HUDEP-2 (cell line): Measurements from ENCODE around the gene SEPTIN12.
A peak's percentile ranks its signal among the peaks of the same experiment; 100 is the strongest.

Experiments used
- DNase-seq, 76 experiments: peaks; one replicate each; lab custom pipeline; 2025; ENCODE audit not compliant: unreplicated experiment in 76 of 76; lab: John Stamatoyannopoulos, UW

Gene SEPTIN12

GRCh38 chr16:4787627-4788482 lies at the start of gene SEPTIN12:
TSS of gene SEPTIN12 (minus strand) at chr16:4788345. CDS start at chr16:4787645, 700 bp downstream.
- no peak for DNase-seq

- no peak for DNase-seq
Measured at GRCh38 chr16:4836727-4837126, 48.6 kb upstream of the SEPTIN12 start.

- no peak for DNase-seq
Measured at GRCh38 chr16:4833584-4833983, 45.4 kb upstream of the SEPTIN12 start.

- no peak for DNase-seq
Measured at GRCh38 chr16:4832698-4833343, 44.7 kb upstream of the SEPTIN12 start.

- no peak for DNase-seq
Measured at GRCh38 chr16:4831616-4832015, 43.5 kb upstream of the SEPTIN12 start.

- DNase-seq, result peak in 1 of 76 experiments; percentile 3
Measured at GRCh38 chr16:4830408-4830807, 42.3 kb upstream of the SEPTIN12 start.

GRCh38 chr16:4828567-4829321 lies 40.6 kb upstream of the SEPTIN12 start:
- no peak for DNase-seq

GRCh38 chr16:4826980-4827379 lies 38.8 kb upstream of the SEPTIN12 start:
- no peak for DNase-seq

- peak in 60 of 76 experiments; percentile 4 to 73 (median 43) for DNase-seq
Measured at GRCh38 chr16:4826526-4826925, 38.4 kb upstream of the SEPTIN12 start.

GRCh38 chr16:4825196-4825595 lies 37.1 kb upstream of the SEPTIN12 start:
- DNase-seq, result peak in 75 of 76 experiments; percentile 40 to 94 (median 83)

GRCh38 chr16:4820652-4821051 lies 32.5 kb upstream of the SEPTIN12 start:
- DNase-seq, result peak in 8 of 76 experiments; percentile 7 to 47 (median 22)

- peak in 13 of 76 experiments; percentile 7 to 53 (median 22) for DNase-seq
Measured at GRCh38 chr16:4814542-4815173, 26.5 kb upstream of the SEPTIN12 start.

- DNase-seq, result no peak
Measured at GRCh38 chr16:4814046-4814445, 25.9 kb upstream of the SEPTIN12 start.

GRCh38 chr16:4813251-4814003 lies 25.3 kb upstream of the SEPTIN12 start:
- no peak for DNase-seq

- DNase-seq, result no peak
Measured at GRCh38 chr16:4811773-4812172, 23.6 kb upstream of the SEPTIN12 start.

- no peak for DNase-seq
Measured at GRCh38 chr16:4811242-4811641, 23.1 kb upstream of the SEPTIN12 start.

- no peak for DNase-seq
Measured at GRCh38 chr16:4806280-4806679, 18.1 kb upstream of the SEPTIN12 start.

GRCh38 chr16:4805231-4805630 lies 17.1 kb upstream of the SEPTIN12 start:
- no peak for DNase-seq

GRCh38 chr16:4803898-4804762 lies 16.0 kb upstream of the SEPTIN12 start:
- DNase-seq, result peak in 1 of 76 experiments; percentile 15
